Stimulated activated effector memory CD8-positive, alpha-beta T cell treated with anti-CD3 and anti-CD28 coated beads, Interleukin-12 subunit alpha, Interleukin-12 subunit beta, amount 100 ng/mL, for 72 hours (primary cell): Measurements from ENCODE around the gene SHROOM2.

Source experiments
- ATAC-seq: fragments of 150-1000 bp; cut with Tn5 transposase; 2 replicates; pipeline ENCODE4 v1.10.0; 2021
- DNase-seq, 2 donors: peaks; one replicate each; pipeline ENCODE4 v3.0.0; 2021 to 2022; ENCODE audit warnings: low spot score in 2 of 2
- H3K27ac Mint-ChIP-seq: one replicate; pipeline ENCODE4 v1.8.0; 2022; ENCODE audit warnings: mild to moderate bottlenecking, mixed read lengths
- H3K36me3 Mint-ChIP-seq: one replicate; pipeline ENCODE4 v1.8.0; 2022; ENCODE audit warnings: mild to moderate bottlenecking, mixed read lengths
- H3K4me1 Mint-ChIP-seq: one replicate; pipeline ENCODE4 v1.8.0; 2022; ENCODE audit warnings: mixed read lengths
- H3K4me3 Mint-ChIP-seq: one replicate; pipeline ENCODE4 v1.8.0; 2022; ENCODE audit warnings: mild to moderate bottlenecking, mixed read lengths
- H3K9me3 Mint-ChIP-seq: one replicate; pipeline ENCODE4 v1.8.0; 2022; ENCODE audit warnings: mixed read lengths

SHROOM2 gene

GRCh38 chrX:9942086-9942485 lies 155.9 kb downstream of the SHROOM2 start:
- ATAC-seq, result peak; percentile 94
- Mint-ChIP-seq H3K4me3 (peak overlapping the region; percentile 42), H3K36me3 (peaks cover 15% of the 10 kb centered on the region), H3K4me1 (peaks cover 15% of the 10 kb centered on the region), H3K9me3 (no peaks in the 10 kb centered on the region), H3K27ac (peak overlapping the region; percentile 90)
- DNase-seq, result peak; percentile 40 to 79

GRCh38 chrX:9943420-9943819 lies 157.2 kb downstream of the SHROOM2 start:
- DNase-seq (no peak), ATAC-seq (peak; percentile 66)
- Mint-ChIP-seq H3K36me3 (peaks cover 15% of the 10 kb centered on the region), H3K4me3 (no peak overlapping the region), H3K9me3 (no peaks in the 10 kb centered on the region), H3K4me1 (peaks cover 15% of the 10 kb centered on the region), H3K27ac (no peak overlapping the region)

GRCh38 chrX:9947131-9947794 lies 161.0 kb downstream of the SHROOM2 start:
- Mint-ChIP-seq H3K9me3 (no peaks in the 10 kb centered on the region), H3K27ac (no peak overlapping the region), H3K36me3 (peaks cover 3% of the 10 kb centered on the region), H3K4me3 (no peak overlapping the region), H3K4me1 (peaks cover 9% of the 10 kb centered on the region)
- ATAC-seq (no peak), DNase-seq (no peak)

- ATAC-seq (no peak), DNase-seq (no peak)
- no peaks in the 10 kb centered on the region for H3K4me1 Mint-ChIP-seq
Observed at GRCh38 chrX:9948406-9948805, 162.2 kb downstream of the SHROOM2 start.

GRCh38 chrX:9952300-9952699 lies 166.1 kb downstream of the SHROOM2 start:
- H3K27ac Mint-ChIP-seq, result no peak overlapping the region
- no peak overlapping the region for H3K4me3 Mint-ChIP-seq
- DNase-seq (no peak), ATAC-seq (no peak)
- H3K9me3 Mint-ChIP-seq, result no peaks in the 10 kb centered on the region
- H3K4me1 Mint-ChIP-seq, result no peaks in the 10 kb centered on the region
- H3K36me3 Mint-ChIP-seq, result no peaks in the 10 kb centered on the region

More at GRCh38 chrX:9948406-9948805, 162.2 kb downstream of the SHROOM2 start:
- H3K4me3 Mint-ChIP-seq, result no peak overlapping the region
- H3K27ac Mint-ChIP-seq, result no peak overlapping the region
- no peaks in the 10 kb centered on the region for H3K36me3 Mint-ChIP-seq
- H3K9me3 Mint-ChIP-seq, result no peaks in the 10 kb centered on the region

GRCh38 chrX:9953396-9953795 lies 167.2 kb downstream of the SHROOM2 start:
- H3K4me3 Mint-ChIP-seq, result no peak overlapping the region
- H3K27ac Mint-ChIP-seq, result no peak overlapping the region
- no peaks in the 10 kb centered on the region for H3K9me3 Mint-ChIP-seq
- H3K4me1 Mint-ChIP-seq, result no peaks in the 10 kb centered on the region
- no peak for DNase-seq
- ATAC-seq, result no peak
- H3K36me3 Mint-ChIP-seq, result no peaks in the 10 kb centered on the region

- no peaks in the 10 kb centered on the region for H3K36me3 Mint-ChIP-seq
- no peaks in the 10 kb centered on the region for H3K4me1 Mint-ChIP-seq
- ATAC-seq (no peak), DNase-seq (no peak)
- H3K9me3 Mint-ChIP-seq, result no peaks in the 10 kb centered on the region
- no peak overlapping the region for H3K27ac Mint-ChIP-seq
- H3K4me3 Mint-ChIP-seq, result no peak overlapping the region
Observed at GRCh38 chrX:9955506-9955905, 169.3 kb downstream of the SHROOM2 start.

- ATAC-seq, result no peak
Observed at GRCh38 chrX:9957743-9958142, 171.5 kb downstream of the SHROOM2 start.

GRCh38 chrX:9958183-9958582 lies 172.0 kb downstream of the SHROOM2 start:
- H3K4me1 Mint-ChIP-seq, result no peaks in the 10 kb centered on the region
- ATAC-seq, result no peak
- no peak overlapping the region for H3K27ac Mint-ChIP-seq
- no peak for DNase-seq
- no peak overlapping the region for H3K4me3 Mint-ChIP-seq
- no peaks in the 10 kb centered on the region for H3K36me3 Mint-ChIP-seq
- no peaks in the 10 kb centered on the region for H3K9me3 Mint-ChIP-seq

More at GRCh38 chrX:9957743-9958142, 171.5 kb downstream of the SHROOM2 start:
- H3K4me1 Mint-ChIP-seq, result no peaks in the 10 kb centered on the region
- DNase-seq, result no peak
- H3K27ac Mint-ChIP-seq, result no peak overlapping the region
- H3K9me3 Mint-ChIP-seq, result no peaks in the 10 kb centered on the region
- no peaks in the 10 kb centered on the region for H3K36me3 Mint-ChIP-seq
- H3K4me3 Mint-ChIP-seq, result no peak overlapping the region

GRCh38 chrX:9961750-9962149 lies 175.5 kb downstream of the SHROOM2 start:
- Mint-ChIP-seq H3K27ac (no peak overlapping the region), H3K4me1 (peaks cover 6% of the 10 kb centered on the region), H3K9me3 (no peaks in the 10 kb centered on the region), H3K4me3 (no peak overlapping the region), H3K36me3 (no peaks in the 10 kb centered on the region)
- ATAC-seq (no peak), DNase-seq (no peak)

GRCh38 chrX:9966775-9967408 lies 180.7 kb downstream of the SHROOM2 start, which contains the start of gene CLDN34:
Gene CLDN34, plus strand, starts transcription at chrX:9967358. Its CDS starts 0 bp downstream, at chrX:9967358.
- Mint-ChIP-seq H3K4me3 (no peak within 1 kb of the TSS), H3K27ac (no peak within 1 kb of the TSS), H3K9me3 (no peaks in the 10 kb centered on the region), H3K4me1 (peaks cover 6% of the 10 kb centered on the region), H3K36me3 (no peaks in the 10 kb centered on the region)
- ATAC-seq, result no peak
- DNase-seq, result no peak

GRCh38 chrX:9977635-9978034 lies 191.4 kb downstream of the SHROOM2 start:
- DNase-seq (no peak), ATAC-seq (no peak)
- no peaks in the 10 kb centered on the region for H3K9me3 Mint-ChIP-seq
- H3K27ac Mint-ChIP-seq, result no peak overlapping the region
- no peak overlapping the region for H3K4me3 Mint-ChIP-seq
- H3K4me1 Mint-ChIP-seq, result no peaks in the 10 kb centered on the region
- no peaks in the 10 kb centered on the region for H3K36me3 Mint-ChIP-seq

GRCh38 chrX:9980401-9980800 lies 194.2 kb downstream of the SHROOM2 start:
- Mint-ChIP-seq H3K27ac (no peak overlapping the region), H3K4me3 (no peak overlapping the region), H3K36me3 (no peaks in the 10 kb centered on the region), H3K9me3 (no peaks in the 10 kb centered on the region), H3K4me1 (no peaks in the 10 kb centered on the region)
- DNase-seq (no peak), ATAC-seq (no peak)

GRCh38 chrX:9980927-9981326 lies 194.7 kb downstream of the SHROOM2 start:
- H3K27ac Mint-ChIP-seq, result no peak overlapping the region
- H3K36me3 Mint-ChIP-seq, result no peaks in the 10 kb centered on the region
- DNase-seq (no peak), ATAC-seq (no peak)
- no peaks in the 10 kb centered on the region for H3K4me1 Mint-ChIP-seq
- H3K9me3 Mint-ChIP-seq, result no peaks in the 10 kb centered on the region
- no peak overlapping the region for H3K4me3 Mint-ChIP-seq

GRCh38 chrX:9983441-9983840 lies 197.2 kb downstream of the SHROOM2 start:
- no peak for DNase-seq
- Mint-ChIP-seq H3K36me3 (no peaks in the 10 kb centered on the region), H3K9me3 (no peaks in the 10 kb centered on the region), H3K4me3 (no peak overlapping the region), H3K4me1 (no peaks in the 10 kb centered on the region), H3K27ac (no peak overlapping the region)
- ATAC-seq, result no peak

- DNase-seq (no peak), ATAC-seq (no peak)
- Mint-ChIP-seq H3K4me3 (no peak overlapping the region), H3K36me3 (no peaks in the 10 kb centered on the region), H3K4me1 (no peaks in the 10 kb centered on the region), H3K9me3 (no peaks in the 10 kb centered on the region), H3K27ac (no peak overlapping the region)
Observed at GRCh38 chrX:9983846-9984245, 197.6 kb downstream of the SHROOM2 start.
